ENCODE data around the gene NACC2. TPM values are rescaled to one million over a fixed set of nuclear protein-coding genes. Genes with fewer than 3 reads are reported as not detected.

The NACC2 gene
- polyA plus RNA-seq, 3 donors, result 8.1 to 32.4 (median 8.7) TPM

DNA sequence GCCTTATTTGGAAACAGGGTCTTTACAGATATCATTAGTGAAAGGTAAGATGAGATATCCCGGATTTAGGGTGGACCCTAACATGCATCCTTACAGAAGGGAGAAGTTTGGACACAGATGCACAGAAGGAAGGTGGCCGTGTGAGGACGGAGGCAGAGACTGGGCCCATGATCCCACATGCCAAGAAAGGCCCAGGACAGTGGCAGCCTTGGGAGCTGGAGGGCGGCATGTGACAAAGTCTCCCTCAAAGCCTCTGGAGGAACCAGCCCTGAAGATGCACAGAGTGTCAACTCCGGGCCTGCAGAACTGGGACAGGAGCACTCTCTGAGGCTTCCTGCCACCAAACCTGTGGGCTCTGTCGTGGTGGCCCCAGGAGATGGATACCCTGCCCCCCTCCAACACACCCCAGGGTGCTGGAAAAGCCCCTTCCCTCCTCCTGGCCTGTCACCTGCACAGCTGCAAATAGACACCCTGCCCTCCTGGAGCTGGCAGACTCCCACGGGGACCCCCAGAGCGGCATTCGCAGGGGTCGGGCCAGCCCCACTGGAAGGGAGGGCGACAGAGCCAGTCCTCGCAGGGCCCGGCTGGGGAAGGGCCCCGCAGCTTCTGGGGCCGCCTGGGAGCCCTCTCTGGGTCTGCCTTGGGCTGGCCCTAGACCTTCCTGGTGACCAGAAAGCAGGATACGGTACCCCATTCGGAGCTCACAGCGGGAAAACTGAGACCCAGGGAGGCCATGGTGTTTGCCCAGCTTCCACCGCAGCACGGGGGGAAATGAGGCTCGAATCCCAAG lies 7.9 kb downstream of the NACC2 start:
- H3K9ac ChIP-seq (ENCODE audit: insufficient read depth, low read length, poor library complexity, severe bottlenecking), result no peak overlapping the region
- no peak overlapping the region for H3K4me3 ChIP-seq (replicated peaks in 1 of 3; ENCODE audit: low read depth in 2 of 3, low read length in 3 of 3)
- Mint-ChIP-seq H3K9me3 (no peaks in the 10 kb centered on the region), H3K27ac (peak overlapping the region in 3 of 7 donors; percentile 46 to 59 (median 50)), H3K36me3 (peaks cover 23 to 40% of the 10 kb centered on the region in 2 donors), H3K27me3 (ENCODE audit: low read depth in 3 of 3) (no peaks in the 10 kb centered on the region), H3K4me3 (peak overlapping the region in 1 of 2 donors; percentile 9), H3K4me1 (peaks cover 72% of the 10 kb centered on the region)
- peaks cover 100% of the 10 kb centered on the region for H4K20me1 ChIP-seq (ENCODE audit: insufficient read depth, low read length)
- peaks cover 12 to 26% of the 10 kb centered on the region in 2 donors for H3K36me3 ChIP-seq (replicated peaks in 1 of 2; ENCODE audit: control insufficient read depth in 1 of 2, insufficient read depth in 2 of 2, low read length in 2 of 2)
- H3K79me2 ChIP-seq (ENCODE audit: insufficient read depth, low read length), result peaks cover 100% of the 10 kb centered on the region
- H3K9me3 ChIP-seq (replicated peaks in 1 of 2; ENCODE audit: control insufficient read depth in 1 of 2, insufficient read depth in 1 of 2, low read length in 2 of 2), result no peaks in the 10 kb centered on the region
- no peak overlapping the region for H2AFZ ChIP-seq (ENCODE audit: insufficient read depth, low read depth, low read length, poor library complexity, severe bottlenecking)
- H3K4me1 ChIP-seq (ENCODE audit: control insufficient read depth in 1 of 2, insufficient read depth in 2 of 2, low read length in 2 of 2), result peaks cover 70 to 88% of the 10 kb centered on the region in 2 donors
- no peak for DNase-seq
- intact Hi-C loops (cut with micrococcal nuclease), result loop anchor here (5.0 kb wide), 2 partner anchors 35 kb away; no protein-coding TSS in a partner anchor
- H3K4me2 ChIP-seq (replicated peaks; ENCODE audit: extremely low read depth, low read length, poor library complexity, severe bottlenecking), result no peak overlapping the region
- WGBS (ENCODE audit: insufficient coverage), result 90% methylated on average over 21 of the region's 21 CpGs
- H3K27me3 ChIP-seq (ENCODE audit: control insufficient read depth in 2 of 2, insufficient read depth in 2 of 2, low read length in 2 of 2), result no peaks in the 10 kb centered on the region
- TF ChIP-seq, protein P1, sequence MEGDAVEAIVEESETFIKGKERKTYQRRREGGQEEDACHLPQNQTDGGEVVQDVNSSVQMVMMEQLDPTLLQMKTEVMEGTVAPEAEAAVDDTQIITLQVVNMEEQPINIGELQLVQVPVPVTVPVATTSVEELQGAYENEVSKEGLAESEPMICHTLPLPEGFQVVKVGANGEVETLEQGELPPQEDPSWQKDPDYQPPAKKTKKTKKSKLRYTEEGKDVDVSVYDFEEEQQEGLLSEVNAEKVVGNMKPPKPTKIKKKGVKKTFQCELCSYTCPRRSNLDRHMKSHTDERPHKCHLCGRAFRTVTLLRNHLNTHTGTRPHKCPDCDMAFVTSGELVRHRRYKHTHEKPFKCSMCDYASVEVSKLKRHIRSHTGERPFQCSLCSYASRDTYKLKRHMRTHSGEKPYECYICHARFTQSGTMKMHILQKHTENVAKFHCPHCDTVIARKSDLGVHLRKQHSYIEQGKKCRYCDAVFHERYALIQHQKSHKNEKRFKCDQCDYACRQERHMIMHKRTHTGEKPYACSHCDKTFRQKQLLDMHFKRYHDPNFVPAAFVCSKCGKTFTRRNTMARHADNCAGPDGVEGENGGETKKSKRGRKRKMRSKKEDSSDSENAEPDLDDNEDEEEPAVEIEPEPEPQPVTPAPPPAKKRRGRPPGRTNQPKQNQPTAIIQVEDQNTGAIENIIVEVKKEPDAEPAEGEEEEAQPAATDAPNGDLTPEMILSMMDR (IDR thresholded peaks at IDR 0.05), result no peak
- H3K27ac ChIP-seq (ENCODE audit: low read depth in 1 of 2, low read length in 2 of 2), result no peak overlapping the region

DNA sequence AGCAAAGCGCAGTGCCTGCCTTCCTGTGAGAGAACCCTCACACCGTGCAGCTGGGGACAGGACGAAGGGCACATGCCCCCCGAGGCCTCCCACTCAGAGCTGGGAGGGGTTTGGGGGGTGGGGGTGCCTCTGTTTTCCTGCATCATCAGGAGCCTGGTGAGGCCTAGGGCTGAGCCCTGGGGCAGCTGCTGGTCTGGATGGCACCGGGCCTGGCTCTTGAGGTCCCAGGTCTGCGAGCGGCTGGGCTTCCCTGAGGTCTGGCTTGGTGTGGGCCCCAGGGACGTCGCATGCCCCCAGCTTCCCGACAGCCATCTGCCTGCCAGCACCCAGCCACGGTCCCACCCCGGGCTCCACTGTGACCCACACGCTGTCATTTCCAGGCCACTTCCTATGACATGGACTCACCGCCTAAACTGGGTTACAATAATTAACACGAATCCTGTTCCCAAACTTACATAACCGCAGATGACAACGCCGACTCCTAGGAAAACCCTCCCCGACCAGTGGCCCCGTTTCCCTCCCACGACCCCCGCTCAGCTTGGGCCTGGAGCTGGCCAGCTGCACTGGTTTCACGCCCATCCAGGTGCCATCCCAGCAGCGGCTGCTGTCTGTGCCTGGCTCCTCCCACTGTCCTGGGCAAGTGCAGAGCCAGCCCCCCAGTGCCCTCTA lies 8.7 kb downstream of the NACC2 start:
- H3K27me3 ChIP-seq (ENCODE audit: control insufficient read depth in 2 of 2, insufficient read depth in 2 of 2, low read length in 2 of 2), result no peaks in the 10 kb centered on the region
- WGBS (ENCODE audit: insufficient coverage), result 56% methylated on average over 19 of the region's 24 CpGs
- H3K27ac ChIP-seq (ENCODE audit: low read depth in 1 of 2, low read length in 2 of 2), result no peak overlapping the region
- H4K20me1 ChIP-seq (ENCODE audit: insufficient read depth, low read length), result peaks cover 100% of the 10 kb centered on the region
- Mint-ChIP-seq H3K36me3 (peaks cover 23 to 33% of the 10 kb centered on the region in 2 donors), H3K27me3 (ENCODE audit: low read depth in 3 of 3) (no peaks in the 10 kb centered on the region), H3K9me3 (no peaks in the 10 kb centered on the region), H3K4me1 (peaks cover 69% of the 10 kb centered on the region), H3K27ac (peak overlapping the region in 3 of 7 donors; percentile 46 to 59 (median 54)), H3K4me3 (peak overlapping the region in 1 of 2 donors; percentile 9)
- no peak overlapping the region for H3K9ac ChIP-seq (ENCODE audit: insufficient read depth, low read length, poor library complexity, severe bottlenecking)
- H2AFZ ChIP-seq (ENCODE audit: insufficient read depth, low read depth, low read length, poor library complexity, severe bottlenecking), result no peak overlapping the region
- H3K4me3 ChIP-seq (replicated peaks in 1 of 3; ENCODE audit: low read depth in 2 of 3, low read length in 3 of 3), result no peak overlapping the region
- intact Hi-C loops (cut with micrococcal nuclease), result loop anchor here (5.0 kb wide), 2 partner anchors 34 to 36 kb away; no protein-coding TSS in a partner anchor
- no peak for DNase-seq
- peaks cover 8 to 24% of the 10 kb centered on the region in 2 donors for H3K36me3 ChIP-seq (replicated peaks in 1 of 2; ENCODE audit: control insufficient read depth in 1 of 2, insufficient read depth in 2 of 2, low read length in 2 of 2)
- no peaks in the 10 kb centered on the region for H3K9me3 ChIP-seq (replicated peaks in 1 of 2; ENCODE audit: control insufficient read depth in 1 of 2, insufficient read depth in 1 of 2, low read length in 2 of 2)
- H3K79me2 ChIP-seq (ENCODE audit: insufficient read depth, low read length), result peaks cover 100% of the 10 kb centered on the region
- peaks cover 70 to 88% of the 10 kb centered on the region in 2 donors for H3K4me1 ChIP-seq (ENCODE audit: control insufficient read depth in 1 of 2, insufficient read depth in 2 of 2, low read length in 2 of 2)
- H3K4me2 ChIP-seq (replicated peaks; ENCODE audit: extremely low read depth, low read length, poor library complexity, severe bottlenecking), result no peak overlapping the region
- TF ChIP-seq, protein P1 (IDR thresholded peaks at IDR 0.05), result no peak

Data from CD14-positive monocyte (primary cell).